Breast epithelium (tissue), 3 donors: Measurements from ENCODE around the gene LYST.

Experiments
- POLR2A ChIP-seq: fragments of 450-650 bp; IDR thresholded peaks from one replicate; pipeline ENCODE4 v1.6.1; 2016; ENCODE audit warnings: antibody characterized with exemption, mild to moderate bottlenecking, moderate library complexity
- POLR2AphosphoS5 ChIP-seq, 3 donors: sonication (generic); formaldehyde crosslinking; IDR thresholded peaks; one replicate each; pipeline ENCODE4 v1.6.1; 2017; ENCODE audit warnings: antibody characterized with exemption in 3 of 3
- TF ChIP-seq, protein P1 (sequence below), 3 donors: fragments of 450-650 bp; IDR thresholded peaks; one replicate each; pipeline ENCODE4 v1.5.1; 2016 to 2017; ENCODE audit warnings: antibody characterized with exemption in 3 of 3, mild to moderate bottlenecking in 3 of 3, moderate library complexity in 3 of 3

GRCh38 chr1:235614442-235614954 lies 252.2 kb downstream of the LYST start:
- TF ChIP-seq POLR2AphosphoS5 (IDR thresholded peaks at IDR 0.05) (no peak), POLR2A (no peak)
- TF ChIP-seq, protein P1, sequence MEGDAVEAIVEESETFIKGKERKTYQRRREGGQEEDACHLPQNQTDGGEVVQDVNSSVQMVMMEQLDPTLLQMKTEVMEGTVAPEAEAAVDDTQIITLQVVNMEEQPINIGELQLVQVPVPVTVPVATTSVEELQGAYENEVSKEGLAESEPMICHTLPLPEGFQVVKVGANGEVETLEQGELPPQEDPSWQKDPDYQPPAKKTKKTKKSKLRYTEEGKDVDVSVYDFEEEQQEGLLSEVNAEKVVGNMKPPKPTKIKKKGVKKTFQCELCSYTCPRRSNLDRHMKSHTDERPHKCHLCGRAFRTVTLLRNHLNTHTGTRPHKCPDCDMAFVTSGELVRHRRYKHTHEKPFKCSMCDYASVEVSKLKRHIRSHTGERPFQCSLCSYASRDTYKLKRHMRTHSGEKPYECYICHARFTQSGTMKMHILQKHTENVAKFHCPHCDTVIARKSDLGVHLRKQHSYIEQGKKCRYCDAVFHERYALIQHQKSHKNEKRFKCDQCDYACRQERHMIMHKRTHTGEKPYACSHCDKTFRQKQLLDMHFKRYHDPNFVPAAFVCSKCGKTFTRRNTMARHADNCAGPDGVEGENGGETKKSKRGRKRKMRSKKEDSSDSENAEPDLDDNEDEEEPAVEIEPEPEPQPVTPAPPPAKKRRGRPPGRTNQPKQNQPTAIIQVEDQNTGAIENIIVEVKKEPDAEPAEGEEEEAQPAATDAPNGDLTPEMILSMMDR (IDR thresholded peaks at IDR 0.05): no peak
